IMR-90 (cell line): ENCODE measurements around the gene SLC2A6. TPM values are rescaled to one million over a fixed set of nuclear protein-coding genes. Genes with fewer than 3 reads are reported as not detected.

Source experiments
- ATAC-seq: fragments of 200-7000 bp; cut with Tn5 transposase; 2 replicates; pipeline ENCODE4 v1.9.1; 2020; ENCODE audit warnings: low read depth, mild to moderate bottlenecking, moderate library complexity
- BruUV-seq: library from RNA; stranded (reverse); fragments of 400-500 nt; replicated peaks from 2 replicates; lab custom pipeline; 2021; lab: Mats Ljungman, UMichigan
- CTCF ChIA-PET: fragments of 300-600 bp; formaldehyde crosslinking; extraction: SDS; loops from one replicate; lab custom pipeline; 2021; ENCODE audit warnings: antibody characterized with exemption; lab: Yijun Ruan, JAX
- POLR2A ChIA-PET: fragments of 300-600 bp; sonication (Branson Sonifier 250); formaldehyde crosslinking; loops from one replicate; lab custom pipeline; 2022; ENCODE audit warnings: antibody characterized with exemption; ENCODE audit not compliant: unreplicated experiment; lab: Charles Lee
- DNase-seq: peaks from one replicate; pipeline ENCODE4 v3.0.0; 2013
- H2AFZ ChIP-seq: replicated peaks from 2 replicates; pipeline ENCODE3; 2013; ENCODE audit warnings: low read length, mild to moderate bottlenecking; ENCODE audit not compliant: poor library complexity
- H2AK5ac ChIP-seq: 2 replicates; pipeline ENCODE4 v1.6.1; 2013; ENCODE audit warnings: low read depth, low read length, inconsistent platforms
- H2AK9ac ChIP-seq: replicated peaks from 2 replicates; pipeline ENCODE3; 2013; ENCODE audit warnings: mild to moderate bottlenecking, low read depth, low read length, moderate library complexity; ENCODE audit not compliant: poor library complexity
- H2BK120ac ChIP-seq: 2 replicates; pipeline ENCODE4 v1.6.1; 2013; ENCODE audit warnings: low read depth, low read length, inconsistent platforms
- H2BK15ac ChIP-seq: 3 replicates; pipeline ENCODE4 v1.6.1; 2013; ENCODE audit warnings: low read depth, low read length, inconsistent platforms
- H2BK20ac ChIP-seq: 2 replicates; pipeline ENCODE4 v1.6.1; 2013; ENCODE audit warnings: low read depth, mild to moderate bottlenecking, inconsistent platforms, low read length, moderate library complexity
- H2BK5ac ChIP-seq: 2 replicates; pipeline ENCODE4 v1.6.1; 2013; ENCODE audit warnings: mild to moderate bottlenecking, low read depth, low read length, inconsistent platforms; ENCODE audit not compliant: poor library complexity, severe bottlenecking
- H3K14ac ChIP-seq: replicated peaks from 2 replicates; pipeline ENCODE4 v1.6.1; 2013; ENCODE audit warnings: low read depth, low read length, inconsistent platforms
- H3K18ac ChIP-seq: 2 replicates; pipeline ENCODE4 v1.6.1; 2013; ENCODE audit warnings: low read depth, low read length, control low read depth
- H3K23ac ChIP-seq: 2 replicates; pipeline ENCODE4 v1.6.1; 2013; ENCODE audit warnings: low read depth, low read length, inconsistent platforms
- H3K27ac ChIP-seq: 2 replicates; pipeline ENCODE4 v1.5.1; 2013; ENCODE audit warnings: mild to moderate bottlenecking, control low read depth, low read length; ENCODE audit not compliant: insufficient read depth
- H3K27me3 ChIP-seq: 2 replicates; pipeline ENCODE4 v1.6.1; 2013; ENCODE audit warnings: low read length; ENCODE audit not compliant: control insufficient read depth, insufficient read depth
- H3K36me3 ChIP-seq: 2 replicates; pipeline ENCODE4 v1.6.1; 2013; ENCODE audit warnings: low read length, mixed read lengths; ENCODE audit not compliant: control insufficient read depth, insufficient read depth
- H3K4ac ChIP-seq: 2 replicates; pipeline ENCODE4 v1.6.1; 2013; ENCODE audit warnings: low read depth, low read length, inconsistent platforms
- H3K4me1 ChIP-seq: 2 replicates; pipeline ENCODE4 v1.6.1; 2013; ENCODE audit warnings: low read length, mixed read lengths; ENCODE audit not compliant: control insufficient read depth, insufficient read depth
- H3K4me2 ChIP-seq: 2 replicates; pipeline ENCODE4 v1.6.1; 2013; ENCODE audit warnings: low read depth, mild to moderate bottlenecking, control low read depth, low read length, moderate library complexity
- H3K4me3 ChIP-seq: 2 replicates; pipeline ENCODE4 v1.5.1; 2013; ENCODE audit warnings: low read depth, mild to moderate bottlenecking, control low read depth, low read length, moderate library complexity; ENCODE audit not compliant: insufficient read depth
- H3K56ac ChIP-seq: 2 replicates; pipeline ENCODE4 v1.6.1; 2013; ENCODE audit warnings: low read length, inconsistent platforms; ENCODE audit not compliant: insufficient read depth; ENCODE audit errors: extremely low read depth
- H3K79me1 ChIP-seq, 2 experiments: 2 replicates each; pipeline ENCODE4 v1.6.1; 2013; ENCODE audit warnings: low read length in 2 of 2, inconsistent platforms in 1 of 2, low read depth in 1 of 2
- H3K9ac ChIP-seq: 2 replicates; pipeline ENCODE4 v1.6.1; 2013; ENCODE audit warnings: low read depth, low read length, control low read depth
- H3K9me1 ChIP-seq: 2 replicates; pipeline ENCODE4 v1.6.1; 2013; ENCODE audit warnings: low read length, inconsistent platforms; ENCODE audit not compliant: insufficient read depth
- H3K9me3 ChIP-seq: 2 replicates; pipeline ENCODE4 v1.6.1; 2013; ENCODE audit warnings: low read length; ENCODE audit not compliant: control insufficient read depth, insufficient read depth
- H4K20me1 ChIP-seq: 2 replicates; pipeline ENCODE4 v1.6.1; 2013; ENCODE audit warnings: low read length, inconsistent platforms; ENCODE audit not compliant: insufficient read depth
- H4K5ac ChIP-seq: 2 replicates; pipeline ENCODE4 v1.6.1; 2013; ENCODE audit warnings: mild to moderate bottlenecking, low read depth, low read length, control low read depth
- H4K8ac ChIP-seq, 2 experiments: 2 replicates each; pipeline ENCODE4 v1.6.1; 2013; ENCODE audit warnings: low read depth in 2 of 2, low read length in 2 of 2, control low read depth in 1 of 2, inconsistent platforms in 1 of 2
- H4K91ac ChIP-seq: 2 replicates; pipeline ENCODE4 v1.6.1; 2013; ENCODE audit warnings: low read depth, low read length, inconsistent platforms; ENCODE audit not compliant: insufficient read depth
- BHLHE40 ChIP-seq: fragments of 150-350 bp; IDR thresholded peaks from 2 replicates; pipeline ENCODE4 v1.6.1; 2016; ENCODE audit warnings: mild to moderate bottlenecking, low read depth, low read length
- CEBPB ChIP-seq: IDR thresholded peaks from 2 replicates; pipeline ENCODE4 v1.6.1; 2012; ENCODE audit warnings: low read depth, low read length, improper control_type of control experiment
- CHD1 ChIP-seq: IDR thresholded peaks from 2 replicates; pipeline ENCODE4 v1.6.1; 2012; ENCODE audit warnings: low read depth, low read length, improper control_type of control experiment
- CTCF ChIP-seq: conservative IDR thresholded peaks from 2 replicates; pipeline ENCODE4 v1.5.1; 2012; ENCODE audit warnings: mild to moderate bottlenecking, low read depth, low read length, improper control_type of control experiment
- ELK1 ChIP-seq: fragments of 150-350 bp; IDR thresholded peaks from 2 replicates; pipeline ENCODE4 v1.6.1; 2016; ENCODE audit warnings: low read depth, mild to moderate bottlenecking, low read length, moderate library complexity, borderline replicate concordance
- FOS ChIP-seq: fragments of 150-350 bp; IDR thresholded peaks from 2 replicates; pipeline ENCODE4 v1.6.1; 2016; ENCODE audit warnings: low read depth, low read length
- MAFK ChIP-seq: IDR thresholded peaks from 2 replicates; pipeline ENCODE4 v1.6.1; 2012; ENCODE audit warnings: low read depth, low read length, improper control_type of control experiment
- MAZ ChIP-seq: IDR thresholded peaks from 2 replicates; pipeline ENCODE4 v1.6.1; 2012; ENCODE audit warnings: low read depth, mild to moderate bottlenecking, low read length, improper control_type of control experiment, moderate library complexity, borderline replicate concordance
- MXI1 ChIP-seq: IDR thresholded peaks from 2 replicates; pipeline ENCODE4 v1.6.1; 2012; ENCODE audit warnings: low read depth, mild to moderate bottlenecking, low read length, moderate library complexity, borderline replicate concordance
- NFE2L2 ChIP-seq: fragments of 150-350 bp; IDR thresholded peaks from 2 replicates; pipeline ENCODE4 v1.6.1; 2016; ENCODE audit warnings: low read depth, mild to moderate bottlenecking, low read length
- POLR2A ChIP-seq: IDR thresholded peaks from 2 replicates; pipeline ENCODE4 v1.6.1; 2012; ENCODE audit warnings: mild to moderate bottlenecking, low read depth, low read length
- RAD21 ChIP-seq: IDR thresholded peaks from 2 replicates; pipeline ENCODE4 v1.6.1; 2012; ENCODE audit warnings: low read length, improper control_type of control experiment
- RCOR1 ChIP-seq: IDR thresholded peaks from 2 replicates; pipeline ENCODE4 v1.6.1; 2012; ENCODE audit warnings: mild to moderate bottlenecking, low read length, improper control_type of control experiment; ENCODE audit not compliant: insufficient replicate concordance
- RFX5 ChIP-seq: IDR thresholded peaks from 2 replicates; pipeline ENCODE4 v1.8.0; 2012; ENCODE audit warnings: low read depth, mild to moderate bottlenecking, low read length, moderate library complexity
- SMC3 ChIP-seq: fragments of 150-350 bp; IDR thresholded peaks from 2 replicates; pipeline ENCODE4 v1.6.1; 2016; ENCODE audit warnings: low read depth, mild to moderate bottlenecking, antibody characterized with exemption, low read length, moderate library complexity
- USF2 ChIP-seq: fragments of 150-350 bp; IDR thresholded peaks from 2 replicates; pipeline ENCODE4 v1.6.1; 2017; ENCODE audit warnings: mild to moderate bottlenecking, antibody characterized with exemption, low read length, low read depth
- WGBS, 2 experiments: methylation state at CpG; one replicate each; pipeline versions ENCODE4 v1.1.5 to v1.1.7; 2013; ENCODE audit warnings: missing lambda C conversion rate in 2 of 2; ENCODE audit not compliant: insufficient read length in 1 of 2; ENCODE audit errors: extremely low coverage in 2 of 2; 5-methylcytosine and 5-hydroxymethylcytosine counted together
- dilution Hi-C: fragments of 300-500 bp; cut with HindIII; formaldehyde crosslinking; loops from one replicate; pipeline ENCODE4 v1.14.3; 2018; ENCODE audit warnings: low sequenced_read_pairs; ENCODE audit not compliant: unreplicated experiment
- in situ Hi-C: fragments of 300-500 bp; cut with MboI; formaldehyde crosslinking; loops from 3 replicates; pipeline ENCODE4 v1.14.3; 2019; ENCODE audit warnings: low sequenced_read_pairs, inconsistent platforms, mixed read lengths
- intact Hi-C: fragments of 100-400 bp; cut with micrococcal nuclease; formaldehyde crosslinking; loops from 2 replicates; pipeline ENCODE4 v1.10.0; 2022
- polyA plus RNA-seq, 3 experiments: library from polyadenylated mRNA; depleted of rRNA; stranded (reverse); fragments of >200 nt; gene quantifications; 2 replicates each; pipeline ENCODE4 v1.2.3, GENCODE V29; 2012; ENCODE audit warnings: low replicate concordance in 1 of 3
- total RNA-seq: library from RNA; depleted of rRNA; stranded (reverse); fragments of >200 nt; gene quantifications from 2 replicates; pipeline ENCODE4 v1.2.3, GENCODE V29; 2012

The SLC2A6 gene
- total and polyA plus RNA-seq, 2 of the 4 experiments (the other 2 are of a cell fraction): 2.9 to 8.5 TPM

- Histone ChIP-seq H3K79me1 (no peaks in the 10 kb centered on the region), H3K4me1 (peaks cover 4% of the 10 kb centered on the region; the same call in 1 of the 2 replicates), H2AK5ac (no peak overlapping the region), H2BK20ac (no peak overlapping the region), H3K23ac (no peak overlapping the region), H3K4ac (no peak overlapping the region), H3K36me3 (no peaks in the 10 kb centered on the region), H4K91ac (no peak overlapping the region), H3K56ac (no peak overlapping the region), H2BK120ac (no peak overlapping the region), H2AFZ (no peak overlapping the region), H3K14ac (no peak overlapping the region), H3K4me3 (no peak overlapping the region), H3K4me2 (no peak overlapping the region), H3K9me3 (no peaks in the 10 kb centered on the region), H2AK9ac (no peak overlapping the region), H3K18ac (no peak overlapping the region), H3K27ac (no peak overlapping the region), H3K9ac (no peak overlapping the region), H3K27me3 (peaks cover 22% of the 10 kb centered on the region; the same call in 1 of the 2 replicates), H4K20me1 (0 out of 2 replicates have a peak, but pooled peaks cover 5% of the 10 kb centered on the region), H2BK5ac (no peak overlapping the region), H3K9me1 (no peaks in the 10 kb centered on the region; the same call in 1 of the 2 replicates), H2BK15ac (no peak overlapping the region), H4K8ac (no peak overlapping the region), H4K5ac (no peak overlapping the region)
- WGBS, 2 experiments: 86% methylated on average over 11 of the region's 18 CpGs; no CpG with 5 or more reads in 1 of the 2 experiments
- TF ChIP-seq CEBPB (no peak), NFE2L2 (no peak), ELK1 (no peak), RAD21 (no peak), SMC3 (no peak), CHD1 (no peak), RCOR1 (no peak), BHLHE40 (no peak), MAFK (no peak), USF2 (no peak), MAZ (no peak), POLR2A (no peak), CTCF (no peak), RFX5 (no peak), MXI1 (no peak), FOS (no peak)
- no TSS peak for BruUV-seq
- ATAC-seq: no peak
- no peak for DNase-seq
- ChIA-PET POLR2A (no interaction called here), CTCF (no interaction called here)
- intact Hi-C loops (no loop called here), dilution Hi-C loops (no loop called here), in situ Hi-C loops (loop anchor here (10.0 to 25.0 kb wide), 2 partner anchors 84 to 451 kb away; partner anchors contain the start of gene GTF3C5)
Measured at GRCh38 chr9:133488686-133489252, 9.9 kb upstream of the SLC2A6 start.
